GM10266 (cell line): ENCODE measurements around the gene CCDC192.

ENCODE experiments used
- DNase-seq: peaks from one replicate; pipeline ENCODE4 v3.0.0; 2012; ENCODE audit errors: extremely low spot score
- TF ChIP-seq, protein P1 (sequence below): IDR thresholded peaks from 2 replicates; pipeline ENCODE4 v1.5.1; 2012; ENCODE audit warnings: mild to moderate bottlenecking, low read depth; ENCODE audit not compliant: control insufficient read depth, insufficient read depth; ENCODE audit errors: missing control alignments

Gene CCDC192

DNA sequence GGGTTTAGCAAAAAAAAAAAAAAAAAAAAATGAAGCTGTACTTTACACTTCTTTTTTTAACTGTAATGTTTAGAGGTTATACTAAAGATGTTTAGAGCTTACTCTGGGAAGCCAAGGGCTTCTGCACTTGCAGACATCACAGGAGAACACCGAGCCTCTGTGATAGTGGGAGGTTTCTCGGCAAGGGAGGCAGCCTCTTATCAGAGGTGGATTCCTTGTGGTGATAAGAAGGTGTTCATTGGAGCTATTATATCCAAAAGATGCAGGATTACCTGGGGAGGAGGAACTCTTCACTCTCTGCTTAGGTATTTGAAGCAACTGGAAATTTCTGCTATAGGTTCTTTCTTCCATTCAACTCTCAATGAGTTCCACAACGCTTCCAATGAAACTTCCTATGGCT is 209.2 kb downstream of the CCDC192 start:
- TF ChIP-seq, protein P1, sequence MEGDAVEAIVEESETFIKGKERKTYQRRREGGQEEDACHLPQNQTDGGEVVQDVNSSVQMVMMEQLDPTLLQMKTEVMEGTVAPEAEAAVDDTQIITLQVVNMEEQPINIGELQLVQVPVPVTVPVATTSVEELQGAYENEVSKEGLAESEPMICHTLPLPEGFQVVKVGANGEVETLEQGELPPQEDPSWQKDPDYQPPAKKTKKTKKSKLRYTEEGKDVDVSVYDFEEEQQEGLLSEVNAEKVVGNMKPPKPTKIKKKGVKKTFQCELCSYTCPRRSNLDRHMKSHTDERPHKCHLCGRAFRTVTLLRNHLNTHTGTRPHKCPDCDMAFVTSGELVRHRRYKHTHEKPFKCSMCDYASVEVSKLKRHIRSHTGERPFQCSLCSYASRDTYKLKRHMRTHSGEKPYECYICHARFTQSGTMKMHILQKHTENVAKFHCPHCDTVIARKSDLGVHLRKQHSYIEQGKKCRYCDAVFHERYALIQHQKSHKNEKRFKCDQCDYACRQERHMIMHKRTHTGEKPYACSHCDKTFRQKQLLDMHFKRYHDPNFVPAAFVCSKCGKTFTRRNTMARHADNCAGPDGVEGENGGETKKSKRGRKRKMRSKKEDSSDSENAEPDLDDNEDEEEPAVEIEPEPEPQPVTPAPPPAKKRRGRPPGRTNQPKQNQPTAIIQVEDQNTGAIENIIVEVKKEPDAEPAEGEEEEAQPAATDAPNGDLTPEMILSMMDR = no peak
- no peak for DNase-seq

DNA sequence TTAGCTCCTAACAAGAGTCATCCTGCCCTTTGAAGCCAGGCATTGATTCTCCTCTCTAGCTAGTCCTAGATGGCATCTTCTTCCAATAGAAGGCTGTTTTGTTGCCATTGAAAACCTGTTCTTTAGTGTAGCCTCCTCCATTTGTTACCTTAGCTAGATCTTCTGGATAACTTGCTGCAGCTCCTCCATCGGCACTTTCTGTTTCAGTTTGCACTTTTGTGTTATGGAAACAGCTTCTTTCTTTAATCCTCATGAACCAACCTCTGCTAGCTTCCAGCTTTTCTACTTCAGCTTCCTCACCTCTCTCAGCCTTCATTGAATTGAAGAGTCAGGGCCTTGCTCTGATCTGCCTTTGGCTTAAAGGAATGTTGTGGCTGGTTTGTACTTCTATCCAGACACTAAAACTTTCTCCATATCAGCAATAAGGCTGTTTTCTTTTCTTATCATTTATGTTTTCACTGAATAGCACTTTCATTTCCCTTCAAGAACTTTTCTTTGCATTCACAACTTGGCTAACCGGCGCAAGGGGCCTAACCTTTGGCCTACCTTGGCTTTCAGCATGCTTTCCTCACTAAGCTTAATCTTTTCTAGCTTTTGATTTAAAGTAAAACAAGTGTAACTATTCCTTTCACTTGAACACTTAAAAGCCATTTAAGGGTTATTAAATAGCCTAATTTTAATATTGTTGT is 213.8 kb downstream of the CCDC192 start:
- TF ChIP-seq, protein P1 = no peak
- DNase-seq = no peak

DNA sequence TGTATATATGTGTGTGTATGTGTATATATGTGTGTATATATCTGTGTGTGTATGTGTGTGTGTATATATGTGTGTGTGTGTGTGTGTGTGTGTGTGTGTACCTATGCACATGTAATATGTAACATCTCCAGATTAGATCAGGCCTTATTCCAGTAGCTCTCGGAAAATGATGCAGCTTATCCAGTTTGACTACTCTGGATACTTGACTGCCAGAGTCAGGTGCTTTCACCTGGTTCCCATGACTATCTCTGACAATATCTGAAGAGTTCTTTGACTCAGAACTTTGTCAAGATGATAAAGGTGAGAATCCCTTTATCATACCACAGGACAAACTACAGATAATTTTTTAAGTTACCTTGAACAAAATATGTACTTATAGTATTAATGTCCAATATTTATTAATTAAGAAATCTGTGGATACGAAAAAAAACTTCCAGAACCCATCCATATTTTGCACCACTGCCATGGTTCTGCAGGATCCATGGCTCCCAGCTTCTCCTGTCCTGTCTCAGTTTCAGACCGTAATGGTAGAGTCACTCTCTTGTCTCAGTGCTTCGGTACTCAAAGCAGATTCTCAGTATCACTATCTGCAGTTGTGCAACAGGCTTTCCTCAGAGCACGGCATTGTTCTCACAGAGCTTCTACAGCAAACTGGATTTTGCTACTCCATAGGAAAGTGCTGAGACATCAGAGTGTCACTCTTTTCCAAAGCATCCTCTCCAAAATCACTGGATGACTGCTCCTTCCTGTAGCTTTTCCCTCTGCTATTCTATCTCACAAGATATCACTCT is 216.0 kb downstream of the CCDC192 start:
- TF ChIP-seq, protein P1 = no peak
- DNase-seq = no peak

DNA sequence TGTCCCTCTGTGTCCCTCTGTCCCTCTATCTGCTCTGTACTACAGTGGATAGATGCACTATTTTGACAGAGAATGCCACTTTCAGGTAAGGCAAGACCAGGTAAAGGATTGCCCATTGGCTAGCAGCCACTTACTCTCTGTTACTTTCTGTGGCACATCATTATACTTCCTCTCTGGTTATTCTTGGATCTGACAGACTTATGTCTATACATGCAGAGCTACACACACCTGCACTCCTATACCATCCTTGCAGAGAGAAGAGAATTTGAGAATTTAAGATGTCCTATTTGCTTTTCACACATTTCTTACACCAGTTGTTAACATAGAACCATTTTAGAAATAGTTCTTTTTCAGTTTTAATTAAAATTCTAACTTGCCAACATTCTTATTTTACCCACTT is 216.6 kb downstream of the CCDC192 start:
- no peak for DNase-seq
- TF ChIP-seq, protein P1 = no peak

DNA sequence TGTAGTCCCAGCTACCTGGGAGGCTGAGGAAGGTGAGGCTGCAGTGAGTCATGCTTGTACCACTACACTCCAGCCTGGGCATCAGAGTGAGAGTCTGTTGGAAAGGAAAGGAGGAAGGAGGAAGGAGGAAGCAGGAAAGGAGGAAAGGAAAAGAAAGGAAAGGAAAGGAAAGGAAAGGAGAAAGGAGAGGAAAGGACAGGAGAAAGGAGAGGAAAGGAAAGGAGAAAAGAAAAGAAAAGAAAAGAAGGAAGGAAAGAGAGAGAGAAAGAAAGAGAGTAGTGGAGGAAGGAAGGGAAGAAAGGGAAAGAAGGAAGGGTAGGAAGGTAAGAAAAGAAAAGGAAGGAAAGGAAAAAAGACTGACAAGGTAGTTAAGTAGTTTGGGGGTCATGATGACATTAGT is 217.7 kb downstream of the CCDC192 start:
- TF ChIP-seq, protein P1 = no peak
- no peak for DNase-seq

DNA sequence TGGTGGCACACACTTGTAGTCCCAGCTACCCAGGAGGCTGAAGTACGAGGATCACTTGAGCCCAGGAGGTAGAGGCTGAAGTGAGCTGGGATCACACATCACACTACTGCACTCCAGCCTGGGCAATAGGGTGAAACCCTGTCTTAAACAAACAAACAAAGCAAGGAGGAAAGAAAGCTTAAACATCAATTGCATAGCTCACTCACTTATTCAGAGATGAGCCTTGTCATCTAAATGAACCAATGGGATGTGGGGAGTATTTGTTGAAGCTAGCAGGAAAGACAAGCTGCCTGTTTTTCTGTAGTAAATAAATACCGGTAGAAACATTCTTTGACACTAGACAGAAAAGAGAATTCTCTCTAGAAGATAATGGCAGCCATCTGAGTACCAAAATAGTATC is 219.4 kb downstream of the CCDC192 start:
- TF ChIP-seq, protein P1 = no peak
- DNase-seq = no peak

DNA sequence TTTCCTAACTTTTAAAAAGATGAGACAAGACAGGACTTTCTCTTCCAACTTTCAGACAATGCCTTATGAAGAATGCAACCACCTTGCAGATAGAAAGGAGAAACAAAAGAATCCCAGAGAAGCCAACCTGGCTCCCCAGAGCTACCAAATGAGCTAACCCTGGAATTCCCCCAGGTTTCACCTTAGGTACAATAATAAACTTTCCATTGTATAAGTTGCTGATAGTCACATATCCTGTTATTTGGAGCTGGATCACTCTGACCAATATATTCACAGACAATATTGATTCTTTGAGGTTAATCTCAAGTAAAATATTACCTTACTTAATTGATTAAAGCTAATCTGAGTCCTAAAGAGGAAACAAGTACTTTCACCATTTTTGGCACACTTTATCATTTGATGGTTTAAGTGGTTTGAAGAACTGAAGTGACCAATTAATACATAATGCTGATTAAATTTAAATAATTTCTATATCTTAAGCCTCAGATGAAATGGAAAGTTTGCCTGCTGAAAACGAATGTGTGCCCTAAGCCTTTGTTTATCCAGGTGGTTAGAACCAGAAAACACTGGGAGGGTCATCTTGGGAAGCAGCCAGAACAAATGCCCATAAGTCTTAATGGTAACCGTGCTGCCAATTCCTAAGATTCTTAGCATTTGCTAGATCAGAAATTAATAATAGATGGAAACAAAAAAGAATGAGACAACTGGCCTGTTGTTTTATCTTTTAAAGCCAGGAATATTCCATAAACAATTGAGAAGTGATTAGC is 220.8 kb downstream of the CCDC192 start:
- DNase-seq = no peak
- TF ChIP-seq, protein P1 = no peak
